ENCODE measurements around the gene SWT1.

The SWT1 gene

DNA sequence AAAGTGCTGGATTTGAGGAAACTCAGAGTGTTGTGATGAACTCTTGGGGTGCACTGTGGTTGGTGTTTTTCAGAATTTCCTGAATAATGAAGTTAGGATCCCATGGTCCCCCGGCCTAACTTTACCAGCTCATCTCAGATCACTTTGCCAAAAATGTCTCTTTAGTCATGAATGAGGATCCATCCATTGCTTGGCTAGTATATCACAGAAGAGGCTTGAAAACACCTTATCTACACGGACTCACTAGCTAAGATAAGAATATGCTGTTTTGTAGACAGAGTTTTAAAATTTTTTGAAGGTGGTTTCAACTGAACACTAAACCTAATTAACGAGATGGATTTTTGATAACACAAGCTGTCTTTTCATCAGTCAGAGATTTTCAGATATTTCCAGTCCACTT is 106.3 kb downstream of the SWT1 start:
- H3K4me3 ChIP-seq (replicated peaks; ENCODE audit: insufficient read depth, low read length): no peak overlapping the region
- no peak for DNase-seq (ENCODE audit: low read depth in 1 of 2, low spot score in 1 of 2)
- TF ChIP-seq REST (IDR thresholded peaks at IDR 0.05; ENCODE audit: insufficient replicate concordance, low read depth): no peak
- TF ChIP-seq GABPA (IDR thresholded peaks at IDR 0.05; ENCODE audit: low read depth): no peak
- TF ChIP-seq SPI1 (IDR thresholded peaks at IDR 0.05; ENCODE audit: borderline replicate concordance, low read depth): no peak
- no peak for TF ChIP-seq POLR2AphosphoS5 (IDR thresholded peaks at IDR 0.05; ENCODE audit: low read depth)
- no peak for TF ChIP-seq CTCF (IDR thresholded peaks at IDR 0.05; ENCODE audit: insufficient read depth, low read length)
- H3K27me3 ChIP-seq (ENCODE audit: insufficient read depth, poor library complexity, severe bottlenecking): no peaks in the 10 kb centered on the region
- H3K27ac ChIP-seq (replicated peaks): no peak overlapping the region

DNA sequence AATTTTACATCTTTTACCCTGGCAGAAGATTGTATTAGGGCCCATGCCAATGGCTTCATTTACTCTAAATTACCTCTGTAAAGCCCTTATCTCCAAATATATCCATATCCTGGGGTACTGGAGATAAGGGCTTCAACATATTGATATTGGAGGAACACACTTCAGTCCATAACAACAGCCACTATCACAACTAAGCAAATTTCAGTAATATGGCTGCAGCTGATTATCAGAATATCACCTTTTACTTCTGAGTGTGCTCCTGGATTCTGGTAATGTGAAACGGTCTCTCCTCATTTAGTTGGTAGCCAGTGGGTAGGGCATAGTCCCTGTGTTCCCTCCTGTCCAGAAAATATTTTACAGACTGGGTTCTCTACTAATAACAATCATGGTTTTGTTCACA is 106.8 kb downstream of the SWT1 start:
- TF ChIP-seq CTCF (IDR thresholded peaks at IDR 0.05; ENCODE audit: insufficient read depth, low read length) (no peak), SPI1 (IDR thresholded peaks at IDR 0.05; ENCODE audit: borderline replicate concordance, low read depth) (no peak)
- Histone ChIP-seq H3K27ac (replicated peaks) (no peak overlapping the region), H3K4me3 (replicated peaks; ENCODE audit: insufficient read depth, low read length) (no peak overlapping the region), H3K27me3 (ENCODE audit: insufficient read depth, poor library complexity, severe bottlenecking) (no peaks in the 10 kb centered on the region)
- DNase-seq (ENCODE audit: low read depth in 1 of 2, low spot score in 1 of 2): no peak

DNA sequence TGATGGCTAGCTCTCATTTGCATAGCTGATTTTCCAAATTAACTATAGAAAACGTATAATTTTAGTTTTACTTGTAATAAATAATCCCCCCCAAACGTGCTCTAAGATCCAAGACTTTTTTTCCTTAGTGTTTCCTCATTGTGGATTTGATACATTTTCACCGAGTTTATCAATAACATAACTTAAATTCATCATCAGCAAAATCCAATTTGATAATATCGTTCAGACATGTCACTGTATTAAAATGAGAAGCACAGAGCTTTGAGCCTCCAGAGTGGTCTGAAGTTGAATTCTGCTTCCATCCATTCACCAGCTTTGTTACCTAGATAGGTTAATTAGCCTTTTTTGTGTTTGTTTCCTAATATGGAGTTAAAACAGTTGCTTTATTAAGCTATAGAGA is 108.3 kb downstream of the SWT1 start:
- DNase-seq (ENCODE audit: low read depth in 1 of 2, low spot score in 1 of 2): no peak
- Histone ChIP-seq H3K27me3 (ENCODE audit: insufficient read depth, poor library complexity, severe bottlenecking) (no peaks in the 10 kb centered on the region), H3K4me3 (replicated peaks; ENCODE audit: insufficient read depth, low read length) (no peak overlapping the region), H3K27ac (replicated peaks) (no peak overlapping the region)
- no peak for TF ChIP-seq CTCF (IDR thresholded peaks at IDR 0.05; ENCODE audit: insufficient read depth, low read length)
- TF ChIP-seq REST (IDR thresholded peaks at IDR 0.05; ENCODE audit: insufficient replicate concordance, low read depth): no peak
- TF ChIP-seq SPI1 (IDR thresholded peaks at IDR 0.05; ENCODE audit: borderline replicate concordance, low read depth): no peak
- TF ChIP-seq GABPA (IDR thresholded peaks at IDR 0.05; ENCODE audit: low read depth): no peak
- TF ChIP-seq POLR2AphosphoS5 (IDR thresholded peaks at IDR 0.05; ENCODE audit: low read depth): no peak

DNA sequence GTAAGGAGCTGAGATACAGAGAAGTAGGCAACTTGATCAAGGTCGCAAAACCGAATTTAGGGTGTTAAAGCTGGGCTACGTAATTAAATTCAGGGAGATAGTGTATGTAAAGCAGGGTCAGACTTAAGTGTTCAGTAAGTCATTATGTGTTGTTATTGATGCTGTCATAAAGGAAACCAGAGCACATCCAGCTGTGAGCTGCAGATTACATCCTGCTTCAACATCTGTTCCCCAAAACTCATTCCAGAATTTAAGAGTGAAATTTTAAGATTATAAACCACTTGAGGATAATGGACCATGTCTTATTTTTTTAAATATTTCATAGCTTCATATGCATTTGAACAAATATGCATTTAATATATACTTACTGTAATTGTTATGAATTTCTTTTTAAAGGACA is 110.3 kb downstream of the SWT1 start:
- TF ChIP-seq GABPA (IDR thresholded peaks at IDR 0.05; ENCODE audit: low read depth) (no peak), SPI1 (IDR thresholded peaks at IDR 0.05; ENCODE audit: borderline replicate concordance, low read depth) (no peak), REST (IDR thresholded peaks at IDR 0.05; ENCODE audit: insufficient replicate concordance, low read depth) (no peak), POLR2AphosphoS5 (IDR thresholded peaks at IDR 0.05; ENCODE audit: low read depth) (no peak), CTCF (IDR thresholded peaks at IDR 0.05; ENCODE audit: insufficient read depth, low read length) (no peak)
- Histone ChIP-seq H3K27ac (replicated peaks) (no peak overlapping the region), H3K4me3 (replicated peaks; ENCODE audit: insufficient read depth, low read length) (no peak overlapping the region), H3K27me3 (ENCODE audit: insufficient read depth, poor library complexity, severe bottlenecking) (no peaks in the 10 kb centered on the region)
- no peak for DNase-seq (ENCODE audit: low read depth in 1 of 2, low spot score in 1 of 2)
